Stimulated activated naive CD8-positive, alpha-beta T cell treated with anti-CD3 and anti-CD28 coated beads, Interleukin-15, Interleukin-2, amounts not matched to agents 100 ng/mL and 50 ng/mL, for 24 hours (primary cell): Measurements from ENCODE around the gene CD44.

ENCODE experiments used
- H3K27ac Mint-ChIP-seq: one replicate; pipeline ENCODE4 v1.8.0; 2021; ENCODE audit warnings: mild to moderate bottlenecking, mixed read lengths
- H3K27me3 Mint-ChIP-seq: one replicate; pipeline ENCODE4 v1.8.0; 2021; ENCODE audit warnings: mixed read lengths
- H3K36me3 Mint-ChIP-seq: one replicate; pipeline ENCODE4 v1.8.0; 2021; ENCODE audit warnings: low read depth, mixed read lengths
- H3K4me1 Mint-ChIP-seq: one replicate; pipeline ENCODE4 v1.8.0; 2021; ENCODE audit warnings: low read depth, mixed read lengths
- H3K4me3 Mint-ChIP-seq: one replicate; pipeline ENCODE4 v1.8.0; 2021; ENCODE audit warnings: mild to moderate bottlenecking, mixed read lengths
- H3K9me3 Mint-ChIP-seq: one replicate; pipeline ENCODE4 v1.8.0; 2021; ENCODE audit warnings: mixed read lengths

CD44 gene

DNA sequence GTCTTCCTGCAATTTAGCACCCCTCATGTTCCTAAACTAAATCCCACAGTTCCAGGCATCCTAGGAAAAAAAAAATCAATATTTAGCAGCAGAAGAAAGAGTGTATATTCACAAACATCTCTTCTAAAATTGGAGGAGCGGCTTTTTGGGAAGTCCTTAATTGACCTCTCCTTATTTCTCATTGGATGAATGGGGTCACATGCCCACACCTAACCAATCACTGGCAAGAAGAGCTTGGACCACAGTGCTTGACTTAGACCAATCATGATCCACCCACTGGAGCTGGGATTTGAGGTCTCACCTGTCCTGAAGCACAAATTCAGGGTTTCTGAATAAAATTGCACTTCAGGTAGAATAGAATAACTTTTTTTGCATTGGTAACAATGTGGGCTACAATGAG lies 16.0 kb downstream of the CD44 start:
- H3K4me1 Mint-ChIP-seq: peaks cover 100% of the 10 kb centered on the region
- H3K4me3 Mint-ChIP-seq: peak overlapping the region; percentile 10
- H3K9me3 Mint-ChIP-seq: no peaks in the 10 kb centered on the region
- H3K27me3 Mint-ChIP-seq: no peaks in the 10 kb centered on the region
- peaks cover 83% of the 10 kb centered on the region for H3K36me3 Mint-ChIP-seq
- H3K27ac Mint-ChIP-seq: peak overlapping the region; percentile 46

DNA sequence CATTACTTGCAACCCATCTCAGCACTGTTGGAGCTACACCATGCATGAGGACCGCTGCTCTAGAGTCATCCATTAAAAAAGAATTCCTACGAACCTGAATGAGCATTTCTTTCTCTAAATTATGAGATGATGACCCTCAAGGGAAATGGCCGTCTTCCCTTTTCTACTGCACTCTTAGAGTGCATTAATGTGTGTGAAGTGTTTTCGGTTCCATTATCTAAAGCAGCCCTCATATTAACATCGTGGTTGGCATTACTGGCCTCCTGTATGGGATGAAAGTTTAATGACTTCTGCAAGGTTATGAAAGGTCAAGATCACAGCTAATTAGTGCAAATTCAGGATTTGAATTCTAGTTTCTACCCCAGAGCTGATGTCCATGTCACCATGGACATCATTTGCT lies 16.7 kb downstream of the CD44 start:
- Mint-ChIP-seq H3K4me1 (peaks cover 100% of the 10 kb centered on the region), H3K27ac (peak overlapping the region; percentile 2), H3K36me3 (peaks cover 83% of the 10 kb centered on the region), H3K9me3 (no peaks in the 10 kb centered on the region), H3K4me3 (no peak overlapping the region), H3K27me3 (no peaks in the 10 kb centered on the region)

DNA sequence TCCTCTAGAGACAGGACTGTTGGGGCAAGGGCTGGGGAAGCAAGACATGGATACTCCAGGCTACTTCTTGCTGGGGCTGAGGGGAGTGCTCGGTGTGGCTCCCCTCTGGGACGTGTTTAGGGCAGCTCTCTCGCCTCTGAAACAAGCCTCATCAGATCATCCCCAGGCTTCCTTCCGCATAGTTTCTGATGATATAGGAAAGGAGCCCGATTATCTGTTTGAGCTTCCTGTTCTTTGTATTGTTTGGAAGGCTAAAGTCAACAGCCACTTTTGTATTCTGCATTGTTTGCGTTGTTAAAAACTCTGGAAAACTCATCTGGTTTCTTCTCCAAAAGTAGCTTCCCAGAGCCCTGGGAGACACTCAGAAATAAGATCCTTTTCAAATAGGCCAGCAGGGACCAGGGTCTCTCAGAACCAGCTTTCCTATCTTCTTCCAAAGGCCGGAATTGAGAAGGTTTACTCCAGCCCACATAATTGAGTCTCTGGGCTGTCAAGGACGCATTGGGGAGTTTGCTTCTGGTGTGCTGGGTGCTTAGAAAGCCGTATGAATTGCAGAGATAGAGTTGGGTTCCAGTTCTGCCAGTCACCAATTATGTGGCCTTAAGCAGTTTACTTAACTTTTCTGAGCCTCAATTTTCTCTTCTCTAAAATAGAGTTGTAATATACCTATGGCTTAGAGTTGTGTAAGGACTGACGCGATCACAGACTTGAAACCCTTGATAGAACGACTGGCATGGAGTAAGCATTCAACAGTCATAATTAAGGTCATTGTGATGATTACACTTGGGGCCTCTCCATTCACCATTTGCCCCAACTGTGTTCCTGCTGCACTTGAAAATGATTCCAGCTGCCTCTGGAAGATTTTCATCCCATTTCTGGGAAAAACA lies 19.1 kb downstream of the CD44 start:
- H3K36me3 Mint-ChIP-seq: peaks cover 83% of the 10 kb centered on the region
- no peaks in the 10 kb centered on the region for H3K9me3 Mint-ChIP-seq
- H3K27me3 Mint-ChIP-seq: no peaks in the 10 kb centered on the region
- H3K4me1 Mint-ChIP-seq: peaks cover 100% of the 10 kb centered on the region
- H3K4me3 Mint-ChIP-seq: no peak overlapping the region
- peak overlapping the region; percentile 83 for H3K27ac Mint-ChIP-seq

DNA sequence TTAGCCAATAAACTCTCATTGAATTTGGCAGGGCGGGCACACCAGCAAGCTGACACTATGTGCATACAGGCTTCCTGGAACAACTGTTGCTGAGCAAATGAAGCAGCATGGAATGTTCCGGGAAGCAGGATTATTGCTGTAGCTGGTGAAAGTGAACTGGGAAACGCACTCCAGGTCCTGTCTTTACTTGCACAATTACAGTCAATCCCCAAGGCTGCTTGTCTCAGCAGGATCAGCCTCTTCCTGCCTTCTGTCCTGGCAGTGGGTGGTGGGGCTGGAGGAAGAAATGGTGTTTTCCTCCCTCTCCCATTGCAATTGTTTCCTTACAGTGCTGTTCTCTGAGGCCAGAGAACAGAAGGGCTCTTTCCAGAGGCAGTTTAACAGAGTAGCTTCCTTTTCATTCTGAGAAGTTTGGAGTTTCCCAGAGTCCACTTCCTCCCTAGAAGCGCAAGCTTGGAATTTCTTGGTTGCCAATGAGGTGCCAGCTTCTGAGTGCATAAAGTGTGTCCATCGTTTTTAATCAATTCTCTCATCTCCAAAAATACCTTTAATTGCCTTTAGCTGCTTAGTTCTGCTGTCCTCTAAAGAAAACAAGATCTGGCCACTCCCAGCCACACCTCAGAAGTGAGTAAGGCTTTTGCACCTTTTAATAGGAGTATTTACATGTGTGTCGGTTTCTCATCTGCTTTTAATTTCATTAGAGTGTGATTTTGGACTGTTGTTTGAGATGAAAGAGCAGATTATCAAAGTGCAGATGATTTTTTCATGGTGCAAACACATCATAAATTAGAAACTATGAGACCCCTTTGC lies 19.9 kb downstream of the CD44 start:
- peak overlapping the region; percentile 41 for H3K4me3 Mint-ChIP-seq

DNA sequence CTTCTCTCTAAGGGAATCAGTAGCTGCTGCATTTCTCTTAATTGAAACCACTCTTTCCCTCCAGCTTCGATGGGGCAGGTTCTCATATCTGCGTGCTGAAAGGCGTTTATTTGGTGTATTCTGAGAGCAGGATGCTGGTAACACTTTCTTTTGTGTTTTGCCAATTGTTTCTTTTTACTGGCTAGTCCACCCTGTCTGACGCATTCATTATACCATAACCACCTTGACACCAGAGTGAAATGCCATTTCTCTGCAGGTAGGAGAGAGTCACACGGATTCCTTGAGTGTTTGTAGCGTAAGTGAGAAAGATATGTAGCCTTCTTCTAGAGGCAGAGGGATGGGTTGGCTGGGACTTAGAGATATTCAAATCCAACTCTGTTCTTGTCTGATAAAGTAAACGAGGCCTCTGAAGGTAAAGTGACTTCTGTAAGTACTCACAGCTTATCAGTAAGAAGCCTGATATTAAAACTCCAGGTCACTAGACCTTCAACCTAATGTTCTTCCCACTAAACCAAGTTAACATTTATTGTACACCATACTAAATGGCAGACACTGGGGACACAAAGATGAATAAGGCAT lies 21.4 kb downstream of the CD44 start:
- no peaks in the 10 kb centered on the region for H3K9me3 Mint-ChIP-seq
- no peaks in the 10 kb centered on the region for H3K27me3 Mint-ChIP-seq
- peaks cover 73% of the 10 kb centered on the region for H3K36me3 Mint-ChIP-seq
- peak overlapping the region; percentile 30 for H3K4me3 Mint-ChIP-seq
- peaks cover 100% of the 10 kb centered on the region for H3K4me1 Mint-ChIP-seq
- peak overlapping the region; percentile 69 for H3K27ac Mint-ChIP-seq

More for the DNA sequence above, 19.9 kb downstream of the CD44 start:
- peak overlapping the region; percentile 69 for H3K27ac Mint-ChIP-seq
- peaks cover 78% of the 10 kb centered on the region for H3K36me3 Mint-ChIP-seq
- H3K4me1 Mint-ChIP-seq: peaks cover 100% of the 10 kb centered on the region
- no peaks in the 10 kb centered on the region for H3K9me3 Mint-ChIP-seq
- H3K27me3 Mint-ChIP-seq: no peaks in the 10 kb centered on the region

DNA sequence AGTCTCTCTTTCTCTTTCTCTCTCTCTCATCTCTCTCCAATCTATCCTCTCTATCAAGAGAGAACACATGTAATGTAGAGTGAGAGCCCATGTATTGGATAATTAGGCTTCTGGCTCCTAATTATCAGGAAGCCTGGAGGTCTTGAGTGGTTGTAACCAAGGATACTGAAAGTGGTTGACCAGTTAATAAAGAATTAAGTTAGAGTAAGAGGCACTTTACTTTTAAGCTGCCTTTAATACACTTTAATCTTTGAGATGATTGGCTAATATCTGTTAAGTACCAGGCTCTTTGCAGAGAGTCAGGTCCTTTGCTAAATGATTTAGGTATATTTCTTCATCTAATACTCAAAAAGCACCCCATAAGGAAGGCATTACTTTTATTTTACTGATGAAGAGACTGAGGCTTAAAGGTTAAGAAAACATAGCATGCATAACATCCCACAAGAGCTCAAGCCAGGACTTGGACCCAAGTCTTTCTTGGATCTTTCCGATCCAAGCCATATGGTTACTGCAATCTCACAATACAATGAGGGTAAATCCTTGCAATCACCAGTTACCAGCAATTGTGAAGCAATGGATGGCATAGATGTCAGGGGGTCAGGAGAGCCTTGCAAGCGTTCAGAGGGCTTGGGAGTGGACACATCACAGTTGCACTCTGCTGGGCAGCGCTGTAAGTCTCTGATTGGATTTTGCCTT lies 22.1 kb downstream of the CD44 start:
- no peaks in the 10 kb centered on the region for H3K27me3 Mint-ChIP-seq
- peak overlapping the region; percentile 74 for H3K27ac Mint-ChIP-seq
- no peaks in the 10 kb centered on the region for H3K9me3 Mint-ChIP-seq
- peaks cover 71% of the 10 kb centered on the region for H3K36me3 Mint-ChIP-seq
- peaks cover 100% of the 10 kb centered on the region for H3K4me1 Mint-ChIP-seq
- H3K4me3 Mint-ChIP-seq: peak overlapping the region; percentile 13

DNA sequence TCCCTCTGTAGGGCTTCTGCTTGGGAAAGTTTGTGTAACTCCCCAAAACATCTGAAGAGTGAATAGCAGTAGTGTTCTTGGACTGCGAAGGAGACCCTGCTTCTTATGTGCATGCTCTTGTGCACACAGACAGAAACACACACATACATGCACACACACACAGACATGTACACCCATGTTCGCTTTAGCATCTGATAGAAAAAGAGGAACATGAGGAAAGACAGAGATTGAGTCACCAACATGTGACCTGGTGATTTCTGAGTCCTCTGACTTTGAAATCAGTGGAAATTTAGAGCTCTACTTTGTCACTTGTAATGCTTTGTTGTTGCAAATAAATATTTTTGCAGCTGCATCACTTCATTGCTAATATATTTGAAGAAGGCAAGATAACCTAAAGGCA lies 23.8 kb downstream of the CD44 start:
- Mint-ChIP-seq H3K27me3 (no peaks in the 10 kb centered on the region), H3K27ac (peak overlapping the region; percentile 97), H3K36me3 (peaks cover 72% of the 10 kb centered on the region), H3K9me3 (no peaks in the 10 kb centered on the region), H3K4me3 (peak overlapping the region; percentile 28), H3K4me1 (peaks cover 100% of the 10 kb centered on the region)

DNA sequence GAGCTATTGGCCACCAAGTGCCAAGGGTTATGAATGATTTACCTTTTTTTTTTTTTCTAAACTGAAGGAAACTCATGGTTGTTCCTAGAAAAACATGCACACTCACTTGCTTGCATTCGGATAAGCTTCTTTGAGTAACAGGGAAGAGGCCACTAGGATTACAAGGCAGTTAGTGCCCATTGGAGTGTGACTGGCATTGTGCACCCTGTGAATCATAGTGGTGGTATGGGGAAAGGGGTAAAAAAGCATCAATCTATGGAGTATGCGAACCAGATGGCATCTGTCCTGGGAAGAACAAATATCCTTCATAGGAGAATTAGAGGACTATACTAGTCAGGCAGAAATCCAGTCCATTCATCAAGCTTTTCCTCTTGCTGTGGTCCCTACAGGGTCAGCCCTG lies 24.2 kb downstream of the CD44 start:
- peak overlapping the region; percentile 97 for H3K27ac Mint-ChIP-seq
- peaks cover 72% of the 10 kb centered on the region for H3K36me3 Mint-ChIP-seq
- no peaks in the 10 kb centered on the region for H3K27me3 Mint-ChIP-seq
- peaks cover 100% of the 10 kb centered on the region for H3K4me1 Mint-ChIP-seq
- peak overlapping the region; percentile 72 for H3K4me3 Mint-ChIP-seq
- no peaks in the 10 kb centered on the region for H3K9me3 Mint-ChIP-seq

DNA sequence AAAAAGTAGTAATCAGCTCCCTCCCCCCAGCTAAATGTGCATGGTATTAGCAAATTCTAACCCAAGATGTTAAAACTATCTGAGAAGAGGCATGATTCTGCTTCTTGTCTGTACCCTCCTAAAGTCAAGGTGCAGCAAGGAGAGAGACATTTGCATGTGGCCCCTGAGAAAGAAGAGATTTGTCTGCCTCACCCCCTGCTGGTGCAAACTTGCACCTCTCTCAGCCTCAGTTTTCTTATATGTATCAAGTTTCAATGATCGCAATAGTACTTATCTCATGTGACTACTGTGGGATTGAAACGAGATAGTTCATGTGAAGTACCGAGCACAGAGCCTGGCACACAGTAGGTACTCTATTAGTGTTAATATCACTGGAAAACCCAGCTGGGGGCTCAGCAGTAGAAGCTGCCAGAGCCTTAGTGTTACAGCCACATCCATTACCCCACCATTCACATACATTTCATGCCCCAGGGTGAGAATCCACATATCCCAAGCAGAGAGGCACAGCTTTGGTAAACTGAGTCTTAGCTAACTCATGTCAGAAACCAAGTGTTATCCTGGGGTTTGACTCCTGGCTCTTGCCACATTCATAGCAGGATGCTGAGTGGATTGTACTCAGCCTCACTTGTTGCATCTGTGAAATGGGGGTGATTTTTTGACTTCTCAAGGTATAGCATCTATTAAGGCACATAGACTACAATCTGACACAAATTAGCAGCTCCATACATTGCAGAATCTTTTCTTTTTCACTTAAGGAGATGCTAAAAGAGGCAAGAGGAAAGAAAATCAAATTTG lies 24.9 kb downstream of the CD44 start:
- Mint-ChIP-seq H3K9me3 (no peaks in the 10 kb centered on the region), H3K36me3 (peaks cover 72% of the 10 kb centered on the region), H3K4me3 (peak overlapping the region; percentile 72), H3K27me3 (no peaks in the 10 kb centered on the region), H3K4me1 (peaks cover 100% of the 10 kb centered on the region), H3K27ac (peak overlapping the region; percentile 97)

DNA sequence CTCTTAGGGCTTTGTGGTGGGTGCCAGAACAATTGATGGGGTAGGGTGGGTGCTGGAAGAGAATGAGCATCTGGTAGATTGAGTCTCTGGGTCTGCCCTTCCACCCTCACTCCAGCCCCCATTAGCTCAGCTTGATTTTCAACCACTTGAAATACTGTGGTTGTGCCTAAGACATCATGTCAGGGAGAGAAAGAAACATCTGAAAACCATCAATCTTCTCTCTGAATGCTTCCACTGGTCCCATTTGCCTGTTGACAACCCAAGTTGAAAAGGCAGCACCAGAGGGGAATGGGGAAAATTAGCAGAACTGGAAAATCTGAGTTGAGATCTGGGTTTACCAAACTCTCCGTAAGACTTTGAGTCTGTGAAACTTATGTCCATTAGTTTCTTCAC lies 26.1 kb downstream of the CD44 start:
- H3K4me3 Mint-ChIP-seq: peak overlapping the region; percentile 72
- H3K4me1 Mint-ChIP-seq: peaks cover 100% of the 10 kb centered on the region
- H3K36me3 Mint-ChIP-seq: peaks cover 75% of the 10 kb centered on the region
- no peaks in the 10 kb centered on the region for H3K27me3 Mint-ChIP-seq
- peak overlapping the region; percentile 97 for H3K27ac Mint-ChIP-seq
- H3K9me3 Mint-ChIP-seq: no peaks in the 10 kb centered on the region

DNA sequence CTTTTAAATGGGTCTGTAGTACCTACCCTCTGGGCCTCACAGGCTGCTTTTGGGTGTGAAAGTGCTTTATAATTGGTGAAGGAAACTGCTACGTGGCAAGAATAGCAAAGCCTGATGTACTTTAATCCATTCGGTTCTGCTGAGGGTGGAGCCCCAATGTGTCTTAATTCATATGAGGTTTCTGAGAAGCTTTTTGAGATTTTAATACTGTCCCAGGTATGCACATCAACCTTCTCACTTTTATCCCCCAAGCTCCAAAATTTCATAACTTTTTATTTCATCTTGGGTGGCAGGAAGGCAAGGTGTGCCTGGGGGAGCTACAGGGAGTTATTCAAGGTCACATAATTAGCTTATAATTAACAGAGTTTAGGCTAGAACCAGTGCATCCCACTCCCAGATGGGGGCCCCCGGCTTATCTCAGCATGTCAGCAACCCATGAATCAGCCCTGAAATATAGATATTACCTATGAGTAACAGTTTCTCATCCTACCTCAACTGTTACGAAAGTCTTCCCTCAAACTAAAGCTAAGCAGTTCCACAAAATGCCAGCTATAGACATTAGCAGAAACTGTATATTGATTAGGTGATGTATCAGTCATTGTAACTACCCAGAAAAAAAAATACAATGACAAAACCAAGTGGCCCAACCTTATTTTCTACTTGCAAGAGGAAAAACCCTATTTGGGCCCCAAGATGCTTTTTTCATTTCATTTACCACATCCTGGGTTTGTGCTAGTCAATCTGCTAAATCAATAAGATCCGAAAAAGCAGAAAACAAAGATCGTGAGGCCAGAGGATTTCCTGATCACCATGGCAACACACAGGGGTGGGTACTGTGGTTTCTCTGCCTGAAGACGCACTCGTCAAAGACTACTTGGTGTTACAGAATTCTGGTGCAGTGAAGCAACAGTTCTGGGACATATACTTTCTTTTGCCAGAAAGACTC lies 26.7 kb downstream of the CD44 start:
- Mint-ChIP-seq H3K27me3 (no peaks in the 10 kb centered on the region), H3K36me3 (peaks cover 72% of the 10 kb centered on the region), H3K4me1 (peaks cover 100% of the 10 kb centered on the region), H3K27ac (peak overlapping the region; percentile 97), H3K4me3 (peak overlapping the region; percentile 72), H3K9me3 (no peaks in the 10 kb centered on the region)

DNA sequence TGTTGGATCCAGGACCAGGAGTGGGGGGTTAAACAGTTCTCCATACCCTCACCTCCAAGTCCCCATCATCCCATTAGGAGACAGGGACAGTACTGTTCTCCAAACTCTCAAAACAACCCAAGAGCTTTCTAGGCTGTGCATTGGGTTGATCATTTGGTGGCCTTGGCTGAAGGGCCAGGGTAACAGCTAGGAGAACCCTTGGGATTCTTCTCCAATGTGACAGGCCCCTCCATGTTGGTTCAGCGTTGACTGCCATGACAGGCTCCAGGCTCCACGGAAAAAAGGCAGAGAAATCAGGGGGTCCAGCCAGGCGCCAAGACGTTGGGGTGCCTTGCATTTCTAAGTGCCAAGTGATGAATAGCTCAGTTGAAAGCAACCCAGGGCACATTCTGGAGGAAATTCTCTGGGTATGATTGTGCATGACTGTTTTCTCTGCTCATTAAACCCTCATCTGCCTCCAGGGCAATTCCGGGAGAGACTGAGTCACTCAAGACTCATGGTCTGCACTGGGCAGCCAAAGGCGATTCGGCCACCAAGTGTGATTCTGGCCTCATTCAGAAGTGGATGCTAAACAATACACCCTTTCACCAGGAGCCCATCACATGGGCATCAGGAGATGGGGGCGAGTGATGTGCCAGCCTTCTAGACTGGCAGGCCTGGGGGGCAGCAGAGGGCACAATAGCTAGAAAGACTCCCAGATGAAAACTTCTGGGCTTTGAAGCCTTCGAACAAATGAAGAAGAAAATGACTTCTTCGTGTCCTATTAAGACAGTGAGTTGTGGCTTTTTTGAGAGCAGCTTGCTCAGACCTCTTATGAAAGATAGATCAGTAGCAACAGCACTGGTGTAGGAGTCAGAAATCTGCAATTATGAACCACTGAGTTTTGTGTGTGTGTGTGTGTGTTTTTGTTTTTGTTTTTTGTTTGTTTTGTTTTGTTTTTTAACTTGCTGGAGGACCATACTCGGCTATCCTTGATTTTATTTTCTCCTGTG lies 27.7 kb downstream of the CD44 start:
- Mint-ChIP-seq H3K27ac (peak overlapping the region; percentile 97), H3K4me3 (peak overlapping the region; percentile 72), H3K27me3 (no peaks in the 10 kb centered on the region), H3K36me3 (peaks cover 69% of the 10 kb centered on the region), H3K9me3 (no peaks in the 10 kb centered on the region), H3K4me1 (peaks cover 100% of the 10 kb centered on the region)
